Measurements from ENCODE around the gene SWI5. TPM values are rescaled to one million over a fixed set of nuclear protein-coding genes. Genes with fewer than 3 reads are reported as not detected.
A peak's percentile ranks its signal among the peaks of the same experiment; 100 is the strongest.

Gene SWI5
- total and polyA plus RNA-seq, 9 of the 15 experiments (the other 6 are each of a cell fraction or from before 2014, with no cell fraction given): 62.8 to 133 (median 95.9) TPM

GRCh38 chr9:128298535-128299482 lies 22.7 kb downstream of the SWI5 start (continued):
- no peak for TF ChIP-seq ARID3B (CRISPR knock-in tag; IDR thresholded peaks at IDR 0.05; ENCODE audit: borderline replicate concordance)
- no peak for TF ChIP-seq POLR3G (IDR thresholded peaks at IDR 0.05; ENCODE audit: extremely low read depth, insufficient read length, insufficient replicate concordance)
- no peak for TF ChIP-seq PHB (CRISPR knock-in tag; IDR thresholded peaks at IDR 0.05)
- no peak for TF ChIP-seq ZNF445 (CRISPR knock-in tag; IDR thresholded peaks at IDR 0.05; ENCODE audit: low read depth)
- TF ChIP-seq JUNB (CRISPR knock-in tag; conservative IDR thresholded peaks at IDR 0.05): no peak
- TF ChIP-seq MBD2 (IDR thresholded peaks at IDR 0.05; ENCODE audit: borderline replicate concordance, low read depth): no peak
- TF ChIP-seq TSC22D4 (tag; IDR thresholded peaks at IDR 0.05): no peak
- TF ChIP-seq KDM4B (IDR thresholded peaks at IDR 0.05; ENCODE audit: borderline replicate concordance in 2 of 2, low read depth in 1 of 2): no peak
- peak; percentile 91 for TF ChIP-seq EP300 (IDR thresholded peaks at IDR 0.05; ENCODE audit: low read length)
- TF ChIP-seq SREBF2 (CRISPR knock-in tag; IDR thresholded peaks at IDR 0.05): no peak
- peak; percentile 73 for TF ChIP-seq STAT5A (IDR thresholded peaks at IDR 0.05; ENCODE audit: borderline replicate concordance, low read length)
- no peak for TF ChIP-seq BACH1 (tag; IDR thresholded peaks at IDR 0.05)
- TF ChIP-seq TAF9B (IDR thresholded peaks at IDR 0.05; ENCODE audit: partially characterized antibody): no peak
- TF ChIP-seq DACH1 (IDR thresholded peaks at IDR 0.05; ENCODE audit: partially characterized antibody): no peak
- TF ChIP-seq ZNF134 (CRISPR knock-in tag; conservative IDR thresholded peaks at IDR 0.05): no peak
- TF ChIP-seq ZSCAN32 (CRISPR knock-in tag; IDR thresholded peaks at IDR 0.05): no peak
- no peak for TF ChIP-seq NBN (IDR thresholded peaks at IDR 0.05; ENCODE audit: low read depth)
- TF ChIP-seq ZFP91 (CRISPR knock-in tag; IDR thresholded peaks at IDR 0.05): no peak
- no peak for TF ChIP-seq ZNF780A (CRISPR knock-in tag; IDR thresholded peaks at IDR 0.05)
- no peak for TF ChIP-seq ID3 (CRISPR knock-in tag; IDR thresholded peaks at IDR 0.05)
- peak; percentile 71; the same call in 1 of the 2 replicates for TF ChIP-seq ID3 (tag; IDR thresholded peaks at IDR 0.05)
- TF ChIP-seq ZNF324 (CRISPR knock-in tag; IDR thresholded peaks at IDR 0.05): no peak
- no peak for TF ChIP-seq BRF1 (IDR thresholded peaks at IDR 0.05; ENCODE audit: borderline replicate concordance, extremely low read depth, insufficient read length)
- no peak for TF ChIP-seq PRPF4 (IDR thresholded peaks at IDR 0.05; ENCODE audit: insufficient read depth, low read depth, low read length, poor library complexity, severe bottlenecking)
- no peak for TF ChIP-seq KAT7 (CRISPR knock-in tag; IDR thresholded peaks at IDR 0.05; ENCODE audit: borderline replicate concordance)
- TF ChIP-seq PPARD (CRISPR knock-in tag; IDR thresholded peaks at IDR 0.05): no peak
- no peak for TF ChIP-seq PTRF (tag; IDR thresholded peaks at IDR 0.05)
